WTC11 (cell line): Measurements from ENCODE around the gene ZNF613.
A peak's percentile ranks its signal among the peaks of the same experiment; 100 is the strongest.

Experiments used
- ESRRA ChIP-seq: sonication (generic); formaldehyde crosslinking; IDR thresholded peaks from 2 replicates; pipeline ENCODE4 v1.8.1; 2022; ENCODE audit warnings: mild to moderate bottlenecking, missing genetic modification reagents, borderline replicate concordance
- ETV6 ChIP-seq: sonication (generic); formaldehyde crosslinking; IDR thresholded peaks from 2 replicates; pipeline ENCODE4 v1.8.1; 2022; ENCODE audit warnings: mild to moderate bottlenecking, missing genetic modification reagents
- FOXP4 ChIP-seq: sonication (generic); formaldehyde crosslinking; IDR thresholded peaks from 2 replicates; pipeline ENCODE4 v1.8.0; 2022; ENCODE audit warnings: mild to moderate bottlenecking, missing genetic modification reagents
- GABPB1 ChIP-seq: sonication (generic); formaldehyde crosslinking; IDR thresholded peaks from 2 replicates; pipeline ENCODE4 v1.8.1; 2023; ENCODE audit warnings: mild to moderate bottlenecking, missing genetic modification reagents
- HMGA2 ChIP-seq: fragments of 250-450 bp; sonication (Bioruptor Pico); IDR thresholded peaks from 2 replicates; pipeline ENCODE4 v1.4.0; 2021; ENCODE audit warnings: mild to moderate bottlenecking, moderate library complexity
- JUN ChIP-seq: sonication (generic); formaldehyde crosslinking; IDR thresholded peaks from 2 replicates; pipeline ENCODE4 v1.8.0; 2023; ENCODE audit warnings: mild to moderate bottlenecking, missing genetic modification reagents
- NFE2L1 ChIP-seq: sonication (generic); formaldehyde crosslinking; IDR thresholded peaks from 2 replicates; pipeline ENCODE4 v1.8.1; 2023; ENCODE audit warnings: missing genetic modification reagents
- NR3C1 ChIP-seq: sonication (generic); formaldehyde crosslinking; conservative IDR thresholded peaks from 2 replicates; pipeline ENCODE4 v1.8.1; 2023; ENCODE audit warnings: low read depth, mild to moderate bottlenecking, missing genetic modification reagents
- USF2 ChIP-seq: sonication (generic); formaldehyde crosslinking; IDR thresholded peaks from 2 replicates; pipeline ENCODE4 v1.8.1; 2023; ENCODE audit warnings: mild to moderate bottlenecking, missing genetic modification reagents, moderate library complexity
- ZNF423 ChIP-seq: fragments of 250-450 bp; sonication (Bioruptor Pico); IDR thresholded peaks from 2 replicates; pipeline ENCODE4 v2.1.2; 2022; ENCODE audit warnings: mild to moderate bottlenecking, moderate library complexity
- TF ChIP-seq, protein P1 (sequence below): fragments of 200-600 bp; IDR thresholded peaks from 2 replicates; pipeline ENCODE4 v1.8.0; 2022; ENCODE audit warnings: antibody characterized with exemption
- TF ChIP-seq, protein P2 (sequence below): sonication (generic); formaldehyde crosslinking; IDR thresholded peaks from 2 replicates; pipeline ENCODE4 v1.8.1; 2023; ENCODE audit warnings: mild to moderate bottlenecking, missing genetic modification reagents, borderline replicate concordance

- TF ChIP-seq HMGA2 (CRISPR knock-in tag) (peak; percentile 46; the same call in 1 of the 2 replicates), ESRRA (CRISPR knock-in tag) (no peak), NR3C1 (no peak), NFE2L1 (no peak), GABPB1 (CRISPR knock-in tag) (no peak), JUN (no peak), ETV6 (CRISPR knock-in tag) (no peak), FOXP4 (CRISPR knock-in tag) (no peak), ZNF423 (CRISPR knock-in tag) (no peak), USF2 (CRISPR knock-in tag) (no peak)
- TF ChIP-seq, protein P1, sequence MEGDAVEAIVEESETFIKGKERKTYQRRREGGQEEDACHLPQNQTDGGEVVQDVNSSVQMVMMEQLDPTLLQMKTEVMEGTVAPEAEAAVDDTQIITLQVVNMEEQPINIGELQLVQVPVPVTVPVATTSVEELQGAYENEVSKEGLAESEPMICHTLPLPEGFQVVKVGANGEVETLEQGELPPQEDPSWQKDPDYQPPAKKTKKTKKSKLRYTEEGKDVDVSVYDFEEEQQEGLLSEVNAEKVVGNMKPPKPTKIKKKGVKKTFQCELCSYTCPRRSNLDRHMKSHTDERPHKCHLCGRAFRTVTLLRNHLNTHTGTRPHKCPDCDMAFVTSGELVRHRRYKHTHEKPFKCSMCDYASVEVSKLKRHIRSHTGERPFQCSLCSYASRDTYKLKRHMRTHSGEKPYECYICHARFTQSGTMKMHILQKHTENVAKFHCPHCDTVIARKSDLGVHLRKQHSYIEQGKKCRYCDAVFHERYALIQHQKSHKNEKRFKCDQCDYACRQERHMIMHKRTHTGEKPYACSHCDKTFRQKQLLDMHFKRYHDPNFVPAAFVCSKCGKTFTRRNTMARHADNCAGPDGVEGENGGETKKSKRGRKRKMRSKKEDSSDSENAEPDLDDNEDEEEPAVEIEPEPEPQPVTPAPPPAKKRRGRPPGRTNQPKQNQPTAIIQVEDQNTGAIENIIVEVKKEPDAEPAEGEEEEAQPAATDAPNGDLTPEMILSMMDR = no peak
- TF ChIP-seq, protein P2, sequence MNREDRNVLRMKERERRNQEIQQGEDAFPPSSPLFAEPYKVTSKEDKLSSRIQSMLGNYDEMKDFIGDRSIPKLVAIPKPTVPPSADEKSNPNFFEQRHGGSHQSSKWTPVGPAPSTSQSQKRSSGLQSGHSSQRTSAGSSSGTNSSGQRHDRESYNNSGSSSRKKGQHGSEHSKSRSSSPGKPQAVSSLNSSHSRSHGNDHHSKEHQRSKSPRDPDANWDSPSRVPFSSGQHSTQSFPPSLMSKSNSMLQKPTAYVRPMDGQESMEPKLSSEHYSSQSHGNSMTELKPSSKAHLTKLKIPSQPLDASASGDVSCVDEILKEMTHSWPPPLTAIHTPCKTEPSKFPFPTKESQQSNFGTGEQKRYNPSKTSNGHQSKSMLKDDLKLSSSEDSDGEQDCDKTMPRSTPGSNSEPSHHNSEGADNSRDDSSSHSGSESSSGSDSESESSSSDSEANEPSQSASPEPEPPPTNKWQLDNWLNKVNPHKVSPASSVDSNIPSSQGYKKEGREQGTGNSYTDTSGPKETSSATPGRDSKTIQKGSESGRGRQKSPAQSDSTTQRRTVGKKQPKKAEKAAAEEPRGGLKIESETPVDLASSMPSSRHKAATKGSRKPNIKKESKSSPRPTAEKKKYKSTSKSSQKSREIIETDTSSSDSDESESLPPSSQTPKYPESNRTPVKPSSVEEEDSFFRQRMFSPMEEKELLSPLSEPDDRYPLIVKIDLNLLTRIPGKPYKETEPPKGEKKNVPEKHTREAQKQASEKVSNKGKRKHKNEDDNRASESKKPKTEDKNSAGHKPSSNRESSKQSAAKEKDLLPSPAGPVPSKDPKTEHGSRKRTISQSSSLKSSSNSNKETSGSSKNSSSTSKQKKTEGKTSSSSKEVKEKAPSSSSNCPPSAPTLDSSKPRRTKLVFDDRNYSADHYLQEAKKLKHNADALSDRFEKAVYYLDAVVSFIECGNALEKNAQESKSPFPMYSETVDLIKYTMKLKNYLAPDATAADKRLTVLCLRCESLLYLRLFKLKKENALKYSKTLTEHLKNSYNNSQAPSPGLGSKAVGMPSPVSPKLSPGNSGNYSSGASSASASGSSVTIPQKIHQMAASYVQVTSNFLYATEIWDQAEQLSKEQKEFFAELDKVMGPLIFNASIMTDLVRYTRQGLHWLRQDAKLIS = no peak
Measured at GRCh38 chr19:51938936-51939335, 11.7 kb downstream of the ZNF613 start.
